Muscle of leg (tissue), 11 donors: ENCODE data around the gene KCNA10. TPM values are rescaled to one million over a fixed set of nuclear protein-coding genes. Genes with fewer than 3 reads are reported as not detected.
"Not testable (repeated sequence)": the region's sequence is repeated elsewhere in the genome, so short reads cannot be mapped to it uniquely, and the experiment has no call there.

Source experiments
- DNase-seq: peaks from one replicate; pipeline ENCODE4 v3.0.0; 2013
- H3K27ac ChIP-seq: one replicate; pipeline ENCODE4 v1.5.1; 2013; ENCODE audit warnings: mild to moderate bottlenecking, low read length, control low read depth
- H3K27me3 ChIP-seq: one replicate; pipeline ENCODE4 v1.6.1; 2013; ENCODE audit warnings: low read length; ENCODE audit not compliant: control insufficient read depth, insufficient read depth
- H3K36me3 ChIP-seq: one replicate; pipeline ENCODE4 v1.6.1; 2013; ENCODE audit warnings: low read length; ENCODE audit not compliant: control insufficient read depth, insufficient read depth
- H3K4me1 ChIP-seq: one replicate; pipeline ENCODE4 v1.6.1; 2013; ENCODE audit warnings: low read length; ENCODE audit not compliant: control insufficient read depth, insufficient read depth
- H3K4me3 ChIP-seq: one replicate; pipeline ENCODE4 v1.5.1; 2013; ENCODE audit warnings: low read length, control low read depth
- H3K9me3 ChIP-seq: replicated peaks from 2 replicates; pipeline ENCODE4 v1.6.1; 2013; ENCODE audit warnings: low read depth, low read length; ENCODE audit not compliant: control insufficient read depth
- WGBS: methylation state at CpG from one replicate; pipeline ENCODE4 v1.1.5; 2013; ENCODE audit warnings: missing lambda C conversion rate; ENCODE audit not compliant: insufficient coverage; 5-methylcytosine and 5-hydroxymethylcytosine counted together
- polyA plus RNA-seq, 8 donors: library from polyadenylated mRNA; unstranded; fragments of 120-200 nt; gene quantifications; one replicate each; pipeline versions ENCODE4 v1.2.1 to v1.2.3, GENCODE V29; 2013; ENCODE audit warnings: inconsistent platforms in 1 of 8, low replicate concordance in 1 of 8; ENCODE audit not compliant: insufficient read length in 8 of 8, insufficient read depth in 1 of 8
- total RNA-seq: library from RNA; stranded (reverse); fragments of 120-200 nt; gene quantifications from one replicate; pipeline ENCODE4 v1.2.4, GENCODE V29; 2013

The KCNA10 gene
- total and polyA plus RNA-seq, 9 donors = 0.09 to 0.75 (median 0.56) TPM

- Histone ChIP-seq H3K27me3 (peaks cover 15% of the 10 kb centered on the region), H3K9me3 (no peaks in the 10 kb centered on the region), H3K4me1 (peaks cover 15% of the 10 kb centered on the region), H3K36me3 (no peaks in the 10 kb centered on the region), H3K27ac (no peak overlapping the region), H3K4me3 (no peak overlapping the region)
- DNase-seq = no peak
- WGBS = no CpG with 5 or more reads among the region's 3 CpGs
Observed at GRCh38 chr1:110520827-110521226, 1.9 kb upstream of the KCNA10 start.

DNA sequence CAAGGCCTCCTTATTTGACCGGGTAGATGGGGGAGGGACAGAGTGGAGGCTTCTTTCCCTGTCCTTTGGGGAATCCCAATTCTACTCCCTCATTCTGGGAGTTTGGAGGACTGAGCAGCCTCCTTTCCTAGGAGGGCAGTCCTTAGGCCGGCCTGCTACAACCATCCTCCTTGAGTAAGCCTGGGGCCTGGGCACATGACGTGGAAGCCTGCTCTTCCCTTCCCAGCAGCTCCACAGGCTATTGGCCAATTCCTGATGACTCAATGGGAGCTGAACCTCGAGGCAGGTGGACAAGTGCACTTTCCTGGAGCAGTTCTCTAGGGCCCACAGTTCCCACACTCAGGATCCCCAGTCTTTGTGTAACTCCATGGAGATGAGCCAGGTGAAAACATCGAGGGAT, 3.1 kb downstream of the KCNA10 start:
- Histone ChIP-seq H3K27ac (no peak overlapping the region), H3K4me3 (no peak overlapping the region), H3K4me1 (peaks cover 5% of the 10 kb centered on the region), H3K36me3 (no peaks in the 10 kb centered on the region), H3K27me3 (no peaks in the 10 kb centered on the region), H3K9me3 (no peaks in the 10 kb centered on the region)
- 74% methylated on average over 3 of the region's 5 CpGs for WGBS
- no peak for DNase-seq

- Histone ChIP-seq H3K4me1 (peaks cover 5% of the 10 kb centered on the region), H3K9me3 (no peaks in the 10 kb centered on the region), H3K27ac (no peak overlapping the region), H3K27me3 (no peaks in the 10 kb centered on the region), H3K36me3 (no peaks in the 10 kb centered on the region), H3K4me3 (no peak overlapping the region)
- DNase-seq = no peak
Observed at GRCh38 chr1:110515041-110515440, 3.9 kb downstream of the KCNA10 start.

GRCh38 chr1:110513511-110513910, 5.5 kb downstream of the KCNA10 start:
- Histone ChIP-seq H3K4me1 (peaks cover 7% of the 10 kb centered on the region), H3K27ac (no peak overlapping the region), H3K27me3 (no peaks in the 10 kb centered on the region), H3K9me3 (no peaks in the 10 kb centered on the region), H3K4me3 (no peak overlapping the region), H3K36me3 (no peaks in the 10 kb centered on the region)
- 17% methylated on average over 2 of the region's 8 CpGs for WGBS
- no peak for DNase-seq

- WGBS = no CpG with 5 or more reads among the region's 6 CpGs
- Histone ChIP-seq H3K4me3 (no peak overlapping the region), H3K36me3 (no peaks in the 10 kb centered on the region), H3K27ac (no peak overlapping the region), H3K9me3 (no peaks in the 10 kb centered on the region), H3K4me1 (peaks cover 15% of the 10 kb centered on the region), H3K27me3 (no peaks in the 10 kb centered on the region)
- no peak for DNase-seq
Observed at GRCh38 chr1:110511436-110511835, 7.5 kb downstream of the KCNA10 start.

DNA sequence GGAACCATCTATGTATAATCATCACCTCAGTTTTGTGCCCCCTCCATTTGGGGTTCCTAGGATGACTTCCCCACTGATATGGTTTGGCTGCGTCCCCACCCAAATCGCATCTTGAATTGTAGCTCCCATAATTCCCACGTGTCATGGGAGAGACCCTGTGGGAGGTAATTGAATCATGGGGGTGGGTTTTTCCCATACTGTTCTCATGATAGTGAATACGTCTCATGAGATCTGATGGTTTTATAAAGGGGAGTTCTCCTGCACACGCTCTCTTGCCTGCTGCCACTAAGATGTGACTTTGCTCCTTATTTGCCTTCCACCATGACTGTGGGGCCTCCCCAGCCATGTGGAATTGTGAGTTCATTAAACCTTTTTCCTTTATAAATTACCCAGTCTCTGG, 8.1 kb downstream of the KCNA10 start:
- peaks cover 15% of the 10 kb centered on the region for H3K4me1 ChIP-seq
- H3K36me3 ChIP-seq, H3K9me3 ChIP-seq, H3K27ac ChIP-seq, H3K4me3 ChIP-seq, DNase-seq, H3K27me3 ChIP-seq: not testable (repeated sequence)
- WGBS = 92% methylated on average over 2 of the region's 5 CpGs

- Histone ChIP-seq H3K4me3 (no peak overlapping the region), H3K4me1 (peaks cover 15% of the 10 kb centered on the region), H3K9me3 (no peaks in the 10 kb centered on the region), H3K27me3 (no peaks in the 10 kb centered on the region), H3K36me3 (no peaks in the 10 kb centered on the region), H3K27ac (no peak overlapping the region)
- no peak for DNase-seq
- 64% methylated on average over 1 of the region's 6 CpGs for WGBS
Observed at GRCh38 chr1:110509655-110510054, 9.3 kb downstream of the KCNA10 start.

GRCh38 chr1:110508028-110508940, 10.7 kb downstream of the KCNA10 start:
- Histone ChIP-seq H3K4me3 (no peak overlapping the region), H3K9me3 (no peaks in the 10 kb centered on the region), H3K27ac (peak overlapping the region; percentile 13), H3K36me3 (no peaks in the 10 kb centered on the region), H3K4me1 (peaks cover 10% of the 10 kb centered on the region), H3K27me3 (no peaks in the 10 kb centered on the region)
- WGBS = 40% methylated on average over 8 of the region's 14 CpGs
- peak; percentile 49 for DNase-seq

DNA sequence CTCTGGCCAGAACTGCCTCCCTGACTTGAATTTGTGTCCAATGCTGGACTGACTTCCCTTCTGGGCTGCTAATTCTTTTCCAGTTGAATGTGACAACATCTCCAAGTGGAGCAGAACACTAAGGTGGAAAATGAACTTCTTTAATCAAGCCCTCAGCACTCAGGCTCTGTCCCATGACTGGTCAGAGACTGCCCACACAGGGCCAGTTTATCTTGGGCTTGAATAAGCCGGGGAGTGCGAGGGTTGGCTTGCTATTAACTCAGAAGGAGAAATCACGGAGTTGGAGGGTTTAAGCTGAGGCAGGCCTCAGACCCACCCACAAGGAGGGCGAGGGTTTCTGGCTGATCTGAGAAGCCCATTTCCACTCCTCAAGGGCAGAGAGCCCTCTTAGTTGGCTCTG, 12.4 kb downstream of the KCNA10 start:
- no peak for DNase-seq
- 62% methylated on average over 3 of the region's 4 CpGs for WGBS
- Histone ChIP-seq H3K4me1 (peaks cover 10% of the 10 kb centered on the region), H3K27ac (no peak overlapping the region), H3K36me3 (no peaks in the 10 kb centered on the region), H3K9me3 (no peaks in the 10 kb centered on the region), H3K4me3 (no peak overlapping the region), H3K27me3 (no peaks in the 10 kb centered on the region)

GRCh38 chr1:110505596-110505995, 13.4 kb downstream of the KCNA10 start:
- 46% methylated on average over 3 of the region's 3 CpGs for WGBS
- Histone ChIP-seq H3K27me3 (peaks cover 2% of the 10 kb centered on the region), H3K4me1 (peaks cover 10% of the 10 kb centered on the region), H3K4me3 (no peak overlapping the region), H3K27ac (no peak overlapping the region), H3K36me3 (no peaks in the 10 kb centered on the region), H3K9me3 (no peaks in the 10 kb centered on the region)
- no peak for DNase-seq
